Hair follicle dermal papilla cell (primary cell): ENCODE measurements around the gene SFPQ. TPM values are rescaled to one million over a fixed set of nuclear protein-coding genes. Genes with fewer than 3 reads are reported as not detected.

Experiments used
- small RNA-seq: library from RNA; depleted of rRNA; stranded (forward); fragments of <200 nt; gene quantifications from one replicate; pipeline ENCODE3, GENCODE V24; 2012
- total RNA-seq: library from RNA; depleted of rRNA; stranded (reverse); fragments of >200 nt; gene quantifications from 2 replicates; pipeline ENCODE4 v1.2.3, GENCODE V29; 2012

SFPQ gene, protein sequence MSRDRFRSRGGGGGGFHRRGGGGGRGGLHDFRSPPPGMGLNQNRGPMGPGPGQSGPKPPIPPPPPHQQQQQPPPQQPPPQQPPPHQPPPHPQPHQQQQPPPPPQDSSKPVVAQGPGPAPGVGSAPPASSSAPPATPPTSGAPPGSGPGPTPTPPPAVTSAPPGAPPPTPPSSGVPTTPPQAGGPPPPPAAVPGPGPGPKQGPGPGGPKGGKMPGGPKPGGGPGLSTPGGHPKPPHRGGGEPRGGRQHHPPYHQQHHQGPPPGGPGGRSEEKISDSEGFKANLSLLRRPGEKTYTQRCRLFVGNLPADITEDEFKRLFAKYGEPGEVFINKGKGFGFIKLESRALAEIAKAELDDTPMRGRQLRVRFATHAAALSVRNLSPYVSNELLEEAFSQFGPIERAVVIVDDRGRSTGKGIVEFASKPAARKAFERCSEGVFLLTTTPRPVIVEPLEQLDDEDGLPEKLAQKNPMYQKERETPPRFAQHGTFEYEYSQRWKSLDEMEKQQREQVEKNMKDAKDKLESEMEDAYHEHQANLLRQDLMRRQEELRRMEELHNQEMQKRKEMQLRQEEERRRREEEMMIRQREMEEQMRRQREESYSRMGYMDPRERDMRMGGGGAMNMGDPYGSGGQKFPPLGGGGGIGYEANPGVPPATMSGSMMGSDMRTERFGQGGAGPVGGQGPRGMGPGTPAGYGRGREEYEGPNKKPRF
- 149 and 188 TPM in 2 replicates for total RNA-seq

DNA sequence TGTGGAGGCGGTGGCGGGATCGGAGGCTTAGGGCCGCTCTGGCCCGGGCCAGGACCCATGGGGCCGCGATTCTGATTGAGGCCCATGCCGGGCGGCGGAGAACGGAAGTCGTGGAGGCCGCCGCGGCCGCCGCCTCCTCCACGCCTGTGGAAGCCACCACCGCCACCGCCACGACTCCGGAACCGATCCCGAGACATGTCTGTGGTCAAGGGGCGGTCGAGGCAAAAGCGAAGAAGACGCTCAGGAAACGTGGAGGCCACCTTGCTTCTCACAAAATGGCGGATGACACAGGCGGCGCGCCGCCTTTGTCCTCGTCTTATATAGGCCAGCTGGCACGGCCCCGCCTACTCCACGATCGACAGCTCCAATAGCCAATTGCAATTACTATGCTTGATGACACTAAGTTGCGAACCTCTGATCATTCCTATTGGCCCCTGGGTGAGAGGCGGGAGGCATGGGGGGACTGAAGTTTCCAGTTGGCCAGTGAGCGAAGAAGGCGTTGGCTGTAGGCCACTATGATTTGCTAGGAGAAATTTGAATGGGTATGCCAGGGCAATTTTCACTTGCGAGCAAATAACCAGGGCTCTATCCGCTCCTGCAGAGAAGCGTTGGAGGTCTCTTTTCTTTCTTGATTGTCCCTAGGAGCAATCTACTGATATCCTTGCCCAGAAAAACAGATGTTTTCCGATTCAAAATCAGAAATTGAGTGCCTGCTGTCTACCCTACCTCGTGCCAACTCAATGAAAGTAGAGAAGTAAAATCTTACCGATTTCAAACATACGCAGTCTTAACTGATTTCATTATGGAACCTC, at the start of gene SFPQ:
TSS of gene SFPQ (minus strand) at position 293 of the 812 bp plus-strand sequence. CDS start at position 197, 96 bp downstream.

Small RNAs within 50 kb of the gene (small RNA-seq; reads per million reads assigned to genes)
- gene RF00019 = not detected

Other genes starting within 250 kb of the SFPQ start
- 24.2 and 27.8 TPM in 2 replicates for gene TMEM35B, start 207.8 kb downstream of the SFPQ start, total RNA-seq
- gene ZMYM6, start 161.2 kb downstream of the SFPQ start, total RNA-seq = 19.7 and 23.0 TPM in 2 replicates
- gene ZMYM1, start 113.8 kb downstream of the SFPQ start, total RNA-seq = 13.5 and 26.0 TPM in 2 replicates
- 48.9 and 70.7 TPM in 2 replicates for gene ZMYM4, start 75.6 kb upstream of the SFPQ start, total RNA-seq